CD4-positive, alpha-beta T cell treated with Interleukin-21 for 1 hour (primary cell): ENCODE measurements around the gene RALGAPA2.

Source experiments
- DNase-seq: peaks from one replicate; pipeline ENCODE4 v3.0.0-alpha.2; 2020

RALGAPA2 gene

GRCh38 chr20:20528861-20529260 is 183.6 kb downstream of the RALGAPA2 start:
- DNase-seq = no peak

GRCh38 chr20:20527661-20528060 is 184.8 kb downstream of the RALGAPA2 start:
- DNase-seq = no peak

DNA sequence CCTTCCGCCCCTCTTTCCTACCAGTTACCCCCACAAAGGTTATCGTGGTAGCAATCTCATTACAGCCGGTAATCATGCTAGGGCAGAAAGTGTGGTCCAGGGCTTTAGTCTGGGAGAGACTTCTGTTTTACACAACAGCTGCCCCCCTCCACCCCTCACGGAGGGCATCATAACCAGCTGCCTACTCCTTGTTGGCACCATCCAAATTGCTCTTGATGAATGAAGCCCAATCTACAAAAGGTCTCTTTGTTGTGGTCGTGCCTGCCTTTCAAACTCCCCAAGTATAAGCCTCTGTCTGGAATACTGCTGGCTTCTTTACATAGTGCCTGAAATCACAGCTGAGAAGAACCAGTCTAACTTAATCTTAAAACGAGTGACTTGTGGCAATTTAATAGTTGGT is 186.7 kb downstream of the RALGAPA2 start:
- no peak for DNase-seq

DNA sequence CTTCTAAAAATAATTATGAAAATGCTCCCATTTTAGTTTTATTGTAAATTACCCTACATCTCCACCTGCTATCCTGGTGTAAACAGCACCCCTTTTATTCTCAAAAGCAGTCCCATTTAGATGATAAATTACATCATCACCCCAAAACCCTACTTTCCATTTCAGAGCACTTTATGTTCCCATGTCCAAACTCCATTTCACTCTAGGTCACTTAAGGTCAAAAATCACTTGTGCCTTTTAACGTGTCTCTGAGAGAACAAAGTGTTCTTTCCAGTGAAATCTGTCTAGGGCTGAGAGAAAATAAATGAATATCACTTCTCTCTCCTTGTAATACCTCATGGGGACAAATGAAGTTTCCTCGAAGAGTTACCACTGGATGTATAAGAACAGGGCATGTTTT is 187.2 kb downstream of the RALGAPA2 start:
- no peak for DNase-seq

- DNase-seq = no peak
Measured at GRCh38 chr20:20524756-20525155, 187.7 kb downstream of the RALGAPA2 start.

DNA sequence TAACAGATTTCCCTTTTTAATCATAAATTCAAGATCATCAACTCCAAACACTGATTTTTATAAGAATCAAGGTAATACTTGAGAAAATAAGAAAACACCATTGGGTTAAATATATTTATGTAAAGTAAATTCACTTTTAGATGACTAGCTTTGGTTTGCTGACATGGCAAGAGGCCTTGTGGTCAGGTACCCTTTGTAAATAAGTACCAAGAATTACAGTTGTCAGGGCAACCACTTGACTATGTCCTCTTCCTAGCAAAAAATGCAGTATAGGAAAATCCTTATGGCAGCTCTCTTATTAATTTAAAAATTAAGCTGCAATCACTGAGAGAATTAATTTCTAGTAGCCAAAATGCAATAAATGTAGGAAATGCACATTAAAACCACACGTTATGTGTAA is 190.7 kb downstream of the RALGAPA2 start:
- DNase-seq = no peak

DNA sequence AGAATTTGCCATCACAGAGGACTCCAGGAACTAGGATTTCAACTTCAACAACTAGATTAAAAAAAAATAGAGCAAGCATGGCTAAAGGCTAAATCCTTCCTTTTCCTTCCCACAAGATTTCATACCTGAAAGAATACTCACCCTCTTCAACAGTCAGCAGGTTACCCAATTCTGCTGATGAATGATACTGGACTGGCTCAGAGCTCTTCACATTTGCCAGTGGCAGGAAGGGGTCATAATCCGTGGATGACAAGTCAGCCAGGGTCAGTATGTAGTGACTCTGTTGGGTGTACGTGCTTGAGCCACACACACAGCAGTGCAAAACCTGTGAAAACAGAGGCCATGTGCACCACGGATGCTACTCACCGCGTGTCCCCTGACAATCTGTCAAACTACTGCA is 191.7 kb downstream of the RALGAPA2 start:
- no peak for DNase-seq

DNA sequence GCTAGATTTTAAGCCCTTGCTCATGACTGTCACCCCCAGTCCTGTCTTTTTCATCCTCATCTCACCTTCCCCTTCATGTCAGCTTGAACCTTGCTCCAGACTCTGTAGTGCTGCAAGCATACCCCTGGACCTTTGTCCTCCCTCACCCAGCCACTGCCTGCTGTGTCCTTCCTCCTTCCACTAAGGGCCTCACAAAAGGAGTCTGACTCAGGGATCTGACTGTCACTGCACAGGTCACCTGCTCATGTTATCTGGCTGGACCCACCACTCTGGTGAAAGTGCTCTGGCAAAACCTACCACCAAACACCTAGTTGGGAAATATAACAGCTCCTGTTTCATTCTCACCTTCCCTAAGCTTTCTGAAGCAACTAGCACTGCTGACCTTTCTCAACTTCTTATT is 193.2 kb downstream of the RALGAPA2 start:
- no peak for DNase-seq

- DNase-seq = no peak
Measured at GRCh38 chr20:20518263-20518662, 194.2 kb downstream of the RALGAPA2 start.

DNA sequence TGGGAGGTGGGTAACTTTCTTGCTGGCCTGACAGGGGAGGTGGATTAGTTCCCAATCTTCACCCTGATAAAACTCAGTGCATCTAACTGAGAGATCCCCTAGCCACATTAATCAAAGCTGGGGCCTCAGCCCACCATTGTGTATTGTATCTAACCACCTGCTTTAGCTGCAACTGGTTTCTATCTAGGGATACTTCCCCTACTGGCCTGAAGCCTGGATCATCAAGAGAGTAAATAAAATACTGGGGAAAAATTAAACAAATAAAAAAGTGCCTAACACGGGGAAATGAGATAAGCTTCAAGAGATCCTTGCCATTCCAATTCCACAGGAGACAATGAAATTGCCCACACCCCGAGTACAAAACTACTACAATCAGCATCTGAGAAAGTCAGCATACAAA is 195.1 kb downstream of the RALGAPA2 start:
- DNase-seq = no peak

GRCh38 chr20:20513720-20514119 is 198.7 kb downstream of the RALGAPA2 start:
- no peak for DNase-seq

DNA sequence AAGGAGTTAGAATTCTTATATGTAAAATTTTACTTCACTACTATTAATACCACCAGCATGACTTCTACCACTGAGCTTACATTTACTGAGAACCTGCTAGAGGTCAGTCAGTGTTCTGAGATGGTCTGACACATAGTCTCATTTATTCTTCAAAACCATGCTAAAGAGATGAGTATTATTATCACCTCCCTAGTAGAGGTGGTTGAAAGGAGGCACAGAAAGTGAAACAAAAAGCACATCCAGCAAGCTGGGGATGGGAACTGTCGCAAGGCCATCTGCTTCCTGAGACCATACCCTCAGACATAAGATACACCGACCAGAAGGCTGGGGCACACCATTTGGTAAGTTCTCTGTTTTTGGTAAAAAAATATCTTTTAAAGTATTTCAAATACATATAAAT is 206.9 kb downstream of the RALGAPA2 start:
- DNase-seq = no peak

DNA sequence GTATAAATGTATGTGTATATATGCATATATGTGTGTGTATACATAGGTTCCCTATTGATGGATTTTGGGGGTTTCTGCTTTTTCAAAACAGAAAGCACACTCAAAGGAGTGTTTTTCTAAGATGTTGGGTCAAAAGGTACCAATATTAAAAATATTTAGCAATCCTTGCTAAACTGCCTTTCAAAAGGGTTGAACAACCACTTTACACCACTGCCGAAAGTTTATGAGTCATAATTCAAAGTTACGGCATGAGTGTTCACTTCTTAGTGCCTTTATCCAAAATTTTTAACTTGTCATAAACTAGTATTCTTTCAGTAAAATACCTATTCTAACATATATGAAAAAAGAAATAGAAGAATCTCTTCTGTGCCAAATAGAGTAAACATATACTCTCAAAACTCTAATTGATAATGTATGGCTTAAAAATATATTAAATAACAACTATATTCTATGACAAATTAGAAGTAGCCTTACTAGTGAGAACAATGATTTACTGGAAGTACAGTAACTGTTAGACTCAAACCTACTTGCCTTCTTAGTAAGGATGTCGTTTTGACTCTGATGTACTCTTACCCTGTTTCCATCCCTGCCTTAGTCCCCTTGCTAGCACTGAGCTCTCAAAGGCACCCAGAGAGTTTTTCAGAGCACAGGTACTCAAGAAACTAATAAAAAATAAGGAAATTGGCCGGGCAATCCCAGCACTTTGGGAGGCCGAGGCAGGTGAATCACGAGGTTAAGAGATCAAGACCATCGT is 208.5 kb downstream of the RALGAPA2 start:
- DNase-seq = no peak

GRCh38 chr20:20501128-20501527 is 211.3 kb downstream of the RALGAPA2 start:
- no peak for DNase-seq

DNA sequence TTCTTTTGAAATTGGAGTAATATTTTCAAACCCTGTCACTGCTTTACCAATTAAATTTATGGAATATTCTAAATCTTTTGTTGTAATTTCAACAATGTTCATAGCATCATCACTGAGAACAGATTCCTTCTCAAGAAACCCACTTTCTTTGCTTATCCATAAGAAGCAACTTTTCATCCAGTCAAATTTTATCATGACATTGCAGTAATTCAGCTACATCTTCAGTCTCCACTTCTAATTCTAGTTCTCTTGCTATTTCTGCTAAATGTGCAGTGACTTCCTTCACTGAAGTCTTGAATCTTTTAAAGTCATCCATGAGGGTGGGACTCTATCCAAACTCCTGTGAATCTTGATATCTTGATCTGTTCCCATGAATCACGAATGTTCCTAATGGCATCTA is 212.1 kb downstream of the RALGAPA2 start:
- DNase-seq = no peak

DNA sequence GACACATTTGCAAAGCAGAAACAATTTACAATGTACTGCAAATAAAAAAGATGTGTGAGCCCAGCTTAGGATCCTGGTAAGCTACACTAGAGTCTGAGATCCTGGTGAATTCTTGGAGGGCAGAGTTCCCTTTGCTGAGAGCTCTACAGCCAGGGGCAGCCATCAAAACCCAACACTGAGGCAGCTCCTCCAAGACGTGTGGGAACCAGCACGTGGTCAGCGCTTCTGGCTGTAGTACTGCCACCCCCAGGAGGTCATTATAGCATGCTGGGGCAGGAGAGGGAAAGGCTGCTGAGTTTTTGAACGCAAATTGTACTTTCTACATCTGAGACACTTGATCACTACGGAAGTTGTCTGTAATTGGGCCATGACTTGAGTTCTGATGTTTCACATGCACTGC is 213.0 kb downstream of the RALGAPA2 start:
- no peak for DNase-seq

GRCh38 chr20:20498076-20498861 is 214.2 kb downstream of the RALGAPA2 start:
- DNase-seq = no peak

DNA sequence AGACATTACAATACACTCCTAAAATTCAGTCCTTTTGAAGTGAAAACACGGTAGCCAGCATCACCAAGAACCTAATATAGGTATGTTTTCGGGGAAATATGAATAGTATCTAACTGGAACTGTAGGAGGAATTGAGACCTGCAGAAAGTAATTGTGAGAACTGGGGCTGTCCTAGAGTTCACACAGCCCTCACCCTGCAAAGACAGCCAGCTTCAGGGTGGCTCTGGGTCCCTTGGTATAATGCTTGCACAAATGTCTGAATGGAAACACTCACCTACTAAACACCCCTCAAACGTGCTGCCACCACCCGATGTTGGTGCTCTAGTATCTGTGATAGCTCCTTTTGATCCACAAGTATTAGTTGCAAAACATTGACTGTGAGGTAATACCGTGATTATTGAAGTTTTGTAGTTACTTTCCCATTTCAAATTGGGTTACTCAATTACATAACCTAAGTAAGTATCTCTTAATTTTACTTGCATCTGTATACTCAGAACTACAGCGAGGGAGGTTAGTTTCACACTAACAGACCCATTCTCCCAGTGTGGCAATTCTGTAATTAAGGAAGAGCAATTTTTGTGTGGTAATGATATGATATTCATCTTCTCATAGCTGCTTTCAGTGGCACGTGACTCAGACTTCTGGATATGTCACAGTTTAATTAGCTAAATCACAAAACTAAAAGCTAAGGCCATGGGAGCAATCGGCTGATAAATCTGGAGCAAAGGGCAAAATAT is 215.0 kb downstream of the RALGAPA2 start:
- DNase-seq = no peak

- no peak for DNase-seq
Measured at GRCh38 chr20:20495729-20496503, 216.5 kb downstream of the RALGAPA2 start.

DNA sequence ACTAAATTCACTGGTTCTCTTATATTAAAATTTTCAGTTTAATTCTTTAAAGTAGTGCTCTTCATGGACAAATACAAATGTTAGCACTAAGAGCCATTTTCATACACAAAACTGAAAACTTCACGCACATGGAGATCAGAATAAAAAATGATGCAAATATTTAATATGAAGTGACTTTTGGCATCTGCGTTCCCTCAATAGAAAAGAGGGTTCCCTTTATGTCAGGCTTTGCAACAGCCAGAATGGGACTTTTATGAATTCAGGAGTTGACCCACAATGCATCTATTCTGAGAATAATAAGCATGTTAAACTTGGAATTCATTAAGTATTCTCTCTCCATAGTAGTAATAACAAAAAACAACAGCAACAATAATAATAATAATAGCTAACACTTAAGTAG is 218.7 kb downstream of the RALGAPA2 start:
- no peak for DNase-seq

- DNase-seq = no peak
Measured at GRCh38 chr20:20492521-20493332, 219.7 kb downstream of the RALGAPA2 start.

DNA sequence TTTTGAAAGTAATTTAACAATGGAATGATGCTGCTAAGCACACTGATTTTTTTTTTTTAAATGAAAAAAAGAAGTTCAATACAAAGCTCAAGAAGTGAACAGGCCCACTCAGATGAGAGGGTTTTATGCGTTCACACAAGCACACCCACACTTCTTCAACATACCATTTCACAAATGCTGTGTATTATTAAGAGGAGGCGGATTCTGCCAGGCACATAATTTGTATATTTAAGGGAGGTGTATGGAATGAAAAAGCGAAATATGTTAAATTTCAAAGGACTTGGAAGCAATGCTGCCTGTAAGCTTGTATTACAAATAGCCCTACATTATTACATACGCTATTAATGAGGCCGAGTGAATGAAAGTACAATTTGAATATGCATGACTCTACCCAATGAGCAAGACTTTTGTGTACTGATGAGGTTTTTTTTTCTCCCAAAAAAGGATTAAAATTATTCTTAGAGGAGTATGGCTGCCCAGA is 220.6 kb downstream of the RALGAPA2 start:
- no peak for DNase-seq
